Activated CD4-positive, alpha-beta T cell treated with anti-CD3 and anti-CD28 coated beads, Interleukin-2, amount 50 U/mL, for 4 hours (primary cell): ENCODE measurements around the gene SASH1.

Experiments
- DNase-seq, 2 experiments: peaks; one replicate each; pipeline ENCODE4 v3.0.0-alpha.2; 2020

The SASH1 gene

DNA sequence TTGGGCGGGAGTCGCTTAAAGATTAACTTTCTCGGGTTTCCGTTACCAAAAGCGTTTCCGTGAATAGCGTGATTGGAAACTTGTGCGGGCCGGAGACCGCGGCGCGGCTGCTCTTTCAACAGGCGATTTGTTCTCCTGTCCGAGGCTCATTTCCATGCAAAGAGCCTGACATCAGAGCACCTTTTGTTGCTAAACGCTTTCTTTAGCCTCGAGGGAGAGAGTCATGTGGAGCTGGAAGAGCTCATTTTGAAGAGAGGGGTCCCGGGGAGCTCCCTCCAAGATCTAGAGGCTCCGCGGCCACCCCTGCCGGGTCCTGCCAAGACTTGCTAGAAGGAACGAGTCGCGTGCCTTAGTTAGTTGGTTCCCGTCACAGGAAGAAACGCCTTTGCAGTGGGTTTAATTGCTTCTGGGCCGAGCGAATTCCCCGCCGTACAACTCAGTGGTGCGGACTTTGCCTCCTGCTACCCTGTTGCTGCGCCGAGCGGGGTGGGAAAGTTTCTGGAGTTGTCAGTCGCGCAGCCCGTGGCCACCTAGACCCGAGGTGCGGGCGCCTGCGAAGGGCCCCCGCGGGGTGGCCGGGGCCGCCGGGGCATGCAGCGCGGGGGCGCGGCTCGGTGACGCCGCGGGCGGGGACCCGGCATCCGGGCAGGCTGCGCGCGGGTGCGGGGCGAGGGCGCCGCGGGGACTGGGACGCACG is at the start of gene SASH1:
SASH1 (plus strand) TSS at position 489 of the 697 bp plus-strand sequence. CDS start 230 bp downstream, outside the sequence.
- no peak for DNase-seq

DNA sequence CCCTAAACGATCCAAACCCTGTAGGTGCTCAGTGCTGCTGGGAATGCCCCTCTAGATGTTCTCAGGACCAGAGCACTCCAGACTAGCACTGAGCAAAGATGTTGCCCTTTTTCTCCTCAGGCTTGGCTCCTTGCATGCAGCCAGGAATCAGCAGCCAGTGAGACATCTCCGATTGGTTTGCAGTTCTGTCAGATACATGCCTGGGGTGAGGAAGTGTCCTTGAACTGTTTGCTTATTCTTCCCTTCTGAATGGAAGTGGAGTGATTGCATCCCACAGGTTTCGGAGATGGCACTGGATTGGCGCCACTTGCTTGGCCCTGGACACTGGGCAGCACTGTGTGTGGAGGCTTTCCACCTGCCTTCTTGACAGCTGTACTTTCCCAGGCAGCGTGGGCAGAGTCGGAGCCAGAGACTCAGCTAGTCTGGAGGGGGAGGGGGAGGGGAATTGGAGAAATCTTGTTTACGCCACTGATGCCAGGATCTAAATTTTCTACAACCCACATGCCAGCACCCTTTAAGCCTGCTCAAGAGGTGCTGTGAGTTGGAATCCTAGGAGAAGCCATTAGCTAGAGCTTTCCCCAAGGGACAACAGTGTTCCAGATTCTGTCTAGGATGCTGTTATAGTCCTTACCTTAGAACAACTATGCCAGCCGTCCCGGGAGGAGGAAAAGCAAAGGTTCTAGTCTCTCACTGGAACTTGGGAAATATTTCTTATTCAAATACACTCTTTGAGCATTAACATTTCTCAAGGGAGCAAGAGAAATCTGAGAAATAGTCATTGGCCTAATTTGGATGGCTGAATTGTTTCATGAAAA is 49.2 kb upstream of the SASH1 start:
- no peak for DNase-seq

GRCh38 chr6:148294059-148294458 is 48.6 kb upstream of the SASH1 start:
- no peak for DNase-seq

DNA sequence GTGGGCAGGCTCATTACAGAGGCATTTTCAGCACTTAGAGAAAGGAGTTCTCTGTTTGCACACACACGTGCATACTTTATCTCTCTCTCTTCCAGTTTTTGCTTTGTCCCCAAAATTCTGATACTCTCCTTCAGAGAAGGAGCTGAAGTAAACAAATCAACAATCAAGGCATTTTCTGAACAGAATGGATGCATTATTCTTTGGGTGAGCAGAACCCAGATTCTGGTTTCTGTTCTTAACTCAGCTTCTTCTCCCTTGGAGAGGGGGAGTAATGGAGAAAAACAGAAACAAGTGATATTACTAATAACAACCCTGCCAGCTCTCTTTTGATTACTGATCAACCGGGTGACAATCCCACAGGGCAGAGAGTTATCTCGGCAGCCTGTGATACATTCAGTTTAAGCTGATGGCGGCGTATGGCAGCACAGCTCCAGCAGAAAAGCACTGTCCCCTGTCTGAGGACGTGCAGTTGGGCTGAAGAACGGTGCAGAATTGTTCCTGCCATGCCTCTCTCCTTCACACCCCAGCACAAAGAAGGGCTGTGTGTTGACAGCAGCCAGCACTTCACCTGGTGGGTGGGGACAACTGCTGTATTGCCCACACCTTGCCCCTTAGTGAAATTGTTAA is 47.3 kb upstream of the SASH1 start:
- no peak for DNase-seq

- DNase-seq, result no peak
Measured at GRCh38 chr6:148296771-148297170, 45.9 kb upstream of the SASH1 start.

GRCh38 chr6:148298683-148299082 is 44.0 kb upstream of the SASH1 start:
- DNase-seq, result no peak

- DNase-seq, result no peak
Measured at GRCh38 chr6:148303616-148304015, 39.0 kb upstream of the SASH1 start.

GRCh38 chr6:148304976-148305375 is 37.7 kb upstream of the SASH1 start:
- DNase-seq, result no peak

- DNase-seq, result no peak
Measured at GRCh38 chr6:148306286-148306685, 36.4 kb upstream of the SASH1 start.

DNA sequence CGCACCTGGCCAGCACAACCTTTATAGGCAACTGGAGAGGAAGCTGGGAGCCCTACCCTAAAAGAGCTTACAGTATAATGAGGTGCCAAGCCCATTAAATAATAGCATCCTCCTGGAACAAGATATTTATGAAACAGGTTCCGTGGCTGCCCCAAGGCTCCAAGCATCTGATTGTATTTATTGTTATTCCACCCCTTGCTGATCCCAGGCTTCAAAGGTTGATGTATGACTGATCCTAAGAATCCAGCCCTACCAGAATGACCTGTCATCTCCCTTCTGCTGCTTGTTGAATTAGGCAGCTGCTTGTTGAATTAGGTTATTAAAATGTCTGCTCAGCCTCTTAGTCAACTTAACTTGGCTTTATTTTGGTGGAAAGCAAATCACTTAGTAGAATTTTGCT is 35.2 kb upstream of the SASH1 start:
- DNase-seq, result no peak

DNA sequence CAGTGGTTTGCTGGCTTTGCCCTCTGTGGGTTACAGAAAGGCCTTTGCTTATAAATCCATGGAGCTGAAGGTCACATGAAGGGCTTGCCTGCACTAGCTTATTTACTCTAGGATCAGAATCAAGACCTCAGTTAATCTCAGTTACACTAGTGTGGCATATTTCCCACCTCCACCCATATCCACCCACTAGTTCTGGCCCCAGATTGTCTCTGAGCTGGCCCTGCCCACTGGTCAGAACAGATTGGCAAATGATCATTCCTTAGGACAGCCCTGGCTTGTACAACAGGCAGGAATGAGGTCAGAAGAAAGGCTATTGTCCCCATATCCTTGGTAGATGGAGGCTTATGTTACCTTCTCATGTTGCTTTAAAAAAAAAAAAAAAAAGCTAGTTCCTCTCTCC is 33.3 kb upstream of the SASH1 start:
- DNase-seq, result no peak

DNA sequence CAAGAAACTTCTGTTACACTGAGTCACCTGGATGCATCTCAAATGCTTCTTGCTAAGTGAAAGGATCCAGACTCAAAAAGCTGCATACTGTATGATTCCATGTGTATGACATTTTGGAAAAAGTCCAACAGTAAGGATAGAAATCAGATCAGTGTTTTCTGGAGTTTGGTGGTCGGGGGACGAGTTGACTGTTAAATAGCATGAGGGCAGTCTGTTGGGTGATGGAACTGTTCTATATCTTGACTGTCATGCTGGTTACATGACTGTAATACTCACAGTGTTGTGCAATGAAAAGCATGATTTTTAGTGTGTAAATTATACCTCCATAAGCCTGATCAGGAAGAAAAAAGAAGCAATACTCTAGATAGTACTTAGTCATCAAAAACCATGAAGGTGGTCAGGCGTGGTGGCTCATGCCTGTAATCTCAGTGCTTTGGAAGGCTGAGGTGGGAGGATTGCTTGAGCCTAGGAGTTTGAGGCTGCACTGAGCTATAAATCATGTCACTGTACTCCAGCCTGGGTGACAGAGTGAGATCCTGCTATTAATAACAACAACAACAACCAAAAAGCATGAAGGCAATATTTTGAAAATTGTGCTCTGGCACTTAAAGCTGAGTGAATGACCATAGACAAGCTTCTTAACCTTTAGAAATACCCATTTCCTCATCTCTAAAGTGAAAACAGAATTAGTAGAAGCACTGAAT is 30.5 kb upstream of the SASH1 start:
- DNase-seq, result no peak

- no peak for DNase-seq
Measured at GRCh38 chr6:148313488-148313887, 29.1 kb upstream of the SASH1 start.

DNA sequence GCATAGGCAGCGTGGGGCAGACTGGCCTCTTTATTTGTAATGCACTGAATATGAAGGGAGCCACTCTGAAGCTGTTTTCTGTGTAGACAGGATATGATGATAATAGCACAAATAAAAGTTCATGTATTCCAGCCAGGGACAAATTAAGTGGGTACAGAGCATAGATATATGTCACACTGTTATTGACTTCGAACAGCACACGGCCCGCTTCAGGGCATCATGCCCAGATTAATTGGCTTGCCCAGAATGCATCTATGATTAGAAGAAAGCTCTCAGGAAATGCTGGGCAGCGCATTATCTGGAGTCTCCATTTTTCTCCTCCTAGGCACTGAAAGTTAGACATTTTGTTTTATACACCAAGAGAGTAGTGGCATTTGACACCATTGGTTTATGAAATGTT is 26.3 kb upstream of the SASH1 start:
- no peak for DNase-seq

DNA sequence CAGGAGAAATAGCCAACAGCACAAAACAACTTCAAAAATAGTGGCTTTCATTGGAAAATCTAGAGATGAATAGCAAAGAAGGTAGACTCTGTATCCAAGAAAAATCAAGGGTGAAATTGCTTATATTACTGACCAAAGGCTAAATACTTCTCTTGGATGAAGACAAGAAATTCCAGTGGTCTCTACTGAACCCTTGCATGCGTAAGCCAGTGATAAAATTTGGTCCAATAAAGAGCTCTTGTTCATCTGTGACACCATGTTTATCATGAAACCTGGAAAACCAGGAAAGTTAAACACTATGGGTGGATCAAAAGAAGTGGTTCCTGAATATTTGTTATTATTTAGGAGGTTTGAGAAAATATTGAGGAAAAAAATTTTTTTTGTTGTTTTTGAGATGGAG is 25.6 kb upstream of the SASH1 start:
- no peak for DNase-seq

- no peak for DNase-seq
Measured at GRCh38 chr6:148317739-148318138, 24.9 kb upstream of the SASH1 start.

GRCh38 chr6:148322704-148323103 is 19.9 kb upstream of the SASH1 start:
- no peak for DNase-seq

DNA sequence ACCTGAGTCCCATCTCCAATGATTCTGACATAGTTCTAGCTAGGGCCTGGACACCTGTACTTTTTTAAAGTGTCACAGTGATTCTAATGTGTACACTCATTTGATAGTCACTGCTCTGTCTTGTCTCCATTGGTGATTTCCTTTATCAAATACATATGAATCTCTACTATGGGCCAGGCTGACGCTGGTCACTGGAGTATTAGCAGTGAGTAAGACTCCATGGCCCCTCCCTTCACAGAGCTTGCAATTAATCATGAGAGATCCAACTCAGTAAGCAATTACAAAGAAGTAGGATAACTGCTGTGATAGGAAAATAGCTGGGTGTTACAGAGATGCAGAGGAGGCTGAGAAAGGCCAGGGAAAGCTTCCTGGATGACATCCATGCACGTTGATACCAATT is 19.3 kb upstream of the SASH1 start:
- no peak for DNase-seq

DNA sequence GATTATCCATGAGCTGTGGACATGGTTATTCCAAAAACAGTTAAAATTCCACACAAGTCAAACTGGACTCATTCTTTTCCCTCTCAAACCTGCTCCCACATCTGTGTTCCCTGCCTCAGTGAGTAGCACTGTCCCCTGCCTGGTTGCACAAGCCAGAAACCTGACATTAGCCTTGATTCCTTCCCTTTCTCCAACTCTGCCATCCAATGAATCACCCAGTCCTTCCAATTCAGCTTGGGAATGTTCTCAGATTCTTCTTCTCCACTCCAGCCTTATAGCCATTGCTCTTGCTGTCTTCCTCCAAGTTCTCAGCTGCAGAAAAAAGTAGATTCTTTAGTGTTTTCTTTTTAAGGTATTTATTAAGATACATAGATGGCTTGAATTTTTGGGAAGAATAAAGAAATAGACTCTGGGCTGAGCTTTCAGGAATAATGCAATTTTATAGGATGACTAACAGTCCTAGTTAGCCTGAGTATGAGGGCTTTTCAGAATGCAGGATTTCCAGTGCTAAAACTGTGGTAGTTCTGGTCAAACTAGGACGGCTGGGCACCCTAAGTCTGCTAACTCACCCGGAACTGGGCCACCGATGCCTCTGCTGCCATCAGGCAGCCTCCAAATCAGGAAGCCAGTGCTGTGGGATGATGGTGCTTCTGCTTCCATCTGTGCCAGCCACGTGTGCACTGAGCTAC is 18.2 kb upstream of the SASH1 start:
- DNase-seq, result no peak

- DNase-seq, result no peak
Measured at GRCh38 chr6:148325316-148326068, 17.1 kb upstream of the SASH1 start.

DNA sequence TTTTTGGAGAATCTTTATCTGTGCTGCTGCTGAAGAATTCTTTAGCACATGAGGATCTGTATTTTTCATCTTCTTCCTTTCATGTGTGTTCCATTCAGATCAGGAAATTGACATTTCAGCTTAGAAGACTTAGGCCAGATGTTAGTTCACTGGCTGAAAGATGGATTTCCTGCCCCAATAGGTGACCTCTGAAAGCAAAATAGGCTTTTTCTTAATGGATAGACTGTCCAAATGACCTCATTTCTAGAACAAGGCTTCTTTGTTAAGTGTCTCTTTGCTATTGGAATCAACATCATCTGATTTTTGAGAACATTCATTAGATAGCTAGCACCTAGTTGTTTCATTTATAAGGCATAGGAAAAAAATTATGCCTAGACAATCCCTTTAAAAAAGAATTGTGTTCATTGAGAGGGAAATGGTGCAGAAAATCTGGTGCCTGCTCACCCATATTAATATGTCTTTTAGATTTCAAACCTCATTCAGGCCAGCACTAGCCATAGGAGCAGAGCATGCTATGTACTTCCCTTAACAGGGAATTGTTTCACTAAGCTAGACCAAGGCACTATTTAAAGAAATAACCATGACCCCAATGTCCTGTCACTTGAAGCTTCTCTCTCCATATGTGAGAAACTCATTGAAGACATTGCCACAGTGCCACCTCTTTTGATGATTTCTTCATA is 13.6 kb upstream of the SASH1 start:
- no peak for DNase-seq
